ENCODE measurements around the gene GREB1L.

DNA sequence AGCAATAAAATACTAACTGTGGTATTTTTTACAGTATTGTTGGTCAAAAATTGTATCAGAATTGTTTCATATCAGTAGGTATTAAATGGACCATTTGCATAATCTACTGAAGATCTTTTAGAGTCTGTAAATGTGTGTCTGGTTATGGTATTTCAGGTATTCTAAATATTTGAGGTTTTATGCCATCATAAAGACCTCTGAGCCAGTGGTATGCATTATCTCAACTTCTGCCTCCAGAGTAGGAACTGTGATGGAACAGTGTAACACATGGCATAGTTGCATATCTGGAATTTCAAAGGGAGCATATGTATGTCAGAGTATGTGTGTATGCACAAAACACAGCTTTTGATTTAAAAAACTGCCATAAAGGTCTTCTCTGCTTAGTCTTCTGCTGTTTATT lies 15.4 kb downstream of the GREB1L start:
- TF ChIP-seq, protein P1, sequence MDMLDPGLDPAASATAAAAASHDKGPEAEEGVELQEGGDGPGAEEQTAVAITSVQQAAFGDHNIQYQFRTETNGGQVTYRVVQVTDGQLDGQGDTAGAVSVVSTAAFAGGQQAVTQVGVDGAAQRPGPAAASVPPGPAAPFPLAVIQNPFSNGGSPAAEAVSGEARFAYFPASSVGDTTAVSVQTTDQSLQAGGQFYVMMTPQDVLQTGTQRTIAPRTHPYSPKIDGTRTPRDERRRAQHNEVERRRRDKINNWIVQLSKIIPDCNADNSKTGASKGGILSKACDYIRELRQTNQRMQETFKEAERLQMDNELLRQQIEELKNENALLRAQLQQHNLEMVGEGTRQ (IDR thresholded peaks at IDR 0.05; ENCODE audit: borderline replicate concordance, low read depth, low read length): no peak
- no peak for TF ChIP-seq EZH2 (IDR thresholded peaks at IDR 0.05; ENCODE audit: borderline replicate concordance, control insufficient read depth, low read depth, low read length)
- TF ChIP-seq SMC3 (IDR thresholded peaks at IDR 0.05; ENCODE audit: borderline replicate concordance, low read length): no peak
- TF ChIP-seq, protein P2, sequence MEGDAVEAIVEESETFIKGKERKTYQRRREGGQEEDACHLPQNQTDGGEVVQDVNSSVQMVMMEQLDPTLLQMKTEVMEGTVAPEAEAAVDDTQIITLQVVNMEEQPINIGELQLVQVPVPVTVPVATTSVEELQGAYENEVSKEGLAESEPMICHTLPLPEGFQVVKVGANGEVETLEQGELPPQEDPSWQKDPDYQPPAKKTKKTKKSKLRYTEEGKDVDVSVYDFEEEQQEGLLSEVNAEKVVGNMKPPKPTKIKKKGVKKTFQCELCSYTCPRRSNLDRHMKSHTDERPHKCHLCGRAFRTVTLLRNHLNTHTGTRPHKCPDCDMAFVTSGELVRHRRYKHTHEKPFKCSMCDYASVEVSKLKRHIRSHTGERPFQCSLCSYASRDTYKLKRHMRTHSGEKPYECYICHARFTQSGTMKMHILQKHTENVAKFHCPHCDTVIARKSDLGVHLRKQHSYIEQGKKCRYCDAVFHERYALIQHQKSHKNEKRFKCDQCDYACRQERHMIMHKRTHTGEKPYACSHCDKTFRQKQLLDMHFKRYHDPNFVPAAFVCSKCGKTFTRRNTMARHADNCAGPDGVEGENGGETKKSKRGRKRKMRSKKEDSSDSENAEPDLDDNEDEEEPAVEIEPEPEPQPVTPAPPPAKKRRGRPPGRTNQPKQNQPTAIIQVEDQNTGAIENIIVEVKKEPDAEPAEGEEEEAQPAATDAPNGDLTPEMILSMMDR (IDR thresholded peaks at IDR 0.05 in 2 of 3, conservative IDR thresholded peaks at IDR 0.05 in 1 of 3; ENCODE audit: control insufficient read depth in 2 of 3, extremely low read depth in 1 of 3, insufficient read depth in 1 of 3, low read depth in 3 of 3, low read length in 3 of 3): no peak
- no peak for TF ChIP-seq ZNF384 (IDR thresholded peaks at IDR 0.05; ENCODE audit: borderline replicate concordance, low read depth, low read length)

All from GM12878 (cell line).